ENCODE measurements around the gene NEDD8. TPM values are rescaled to one million over a fixed set of nuclear protein-coding genes. Genes with fewer than 3 reads are reported as not detected.
"Not testable (repeated sequence)": the region's sequence is repeated elsewhere in the genome, so short reads cannot be mapped to it uniquely, and the experiment has no call there.

Gene NEDD8
- total RNA-seq, 1 donor: 136 TPM

GRCh38 chr14:24224618-24225071 is 7.5 kb downstream of the NEDD8 start:
- no peak for TF ChIP-seq CTCF (IDR thresholded peaks at IDR 0.05; ENCODE audit: insufficient read depth, low read length)
- peak; percentile 76 for DNase-seq (ENCODE audit: low read depth)
- H3K4me3 ChIP-seq (ENCODE audit: low read depth, low read length): no peak overlapping the region

DNA sequence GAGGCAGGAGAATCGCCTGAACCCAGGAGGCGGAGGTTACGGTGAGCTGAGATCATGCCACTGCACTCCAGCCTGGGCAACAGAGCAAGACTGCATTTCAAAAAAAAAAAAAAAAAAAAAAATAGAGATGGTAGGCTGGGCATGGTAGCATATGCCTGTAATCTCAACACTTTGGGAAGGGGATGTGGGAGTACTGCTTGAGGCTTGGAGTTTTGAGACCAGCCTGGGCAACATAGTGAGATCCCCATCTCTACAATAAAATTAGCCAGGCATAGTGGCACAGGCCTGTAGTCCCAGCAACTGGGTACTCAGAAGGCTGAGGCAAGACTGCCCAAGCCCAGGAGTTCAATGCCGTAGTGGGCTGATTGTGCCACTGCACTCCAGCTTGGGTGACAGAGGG is 9.2 kb downstream of the NEDD8 start:
- DNase-seq (ENCODE audit: low read depth); H3K4me3 ChIP-seq (ENCODE audit: low read depth, low read length): not testable (repeated sequence)

- no peak for TF ChIP-seq CTCF (IDR thresholded peaks at IDR 0.05; ENCODE audit: insufficient read depth, low read length)
- H3K4me3 ChIP-seq (ENCODE audit: low read depth, low read length): no peak overlapping the region
- no peak for DNase-seq (ENCODE audit: low read depth)
Measured at GRCh38 chr14:24219521-24219920, 12.6 kb downstream of the NEDD8 start.

DNA sequence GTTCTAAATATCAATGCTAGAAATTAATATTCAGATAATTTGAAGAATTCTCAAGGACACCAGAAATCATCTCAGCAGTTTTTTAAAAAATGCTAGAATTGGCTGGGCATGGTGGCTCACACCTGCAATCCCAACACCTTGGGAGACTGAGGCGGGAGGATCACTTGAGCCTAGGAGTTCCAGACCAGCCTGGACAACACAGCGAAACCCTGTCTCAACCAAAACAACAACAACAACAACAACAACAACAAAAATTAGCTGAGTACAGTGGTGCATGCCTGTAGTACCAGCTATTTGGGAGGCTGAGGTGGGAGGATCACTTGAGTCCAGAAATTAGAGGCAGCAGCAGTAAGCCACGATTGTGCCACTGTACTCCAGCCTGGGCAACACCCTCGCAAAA is 13.1 kb downstream of the NEDD8 start:
- no peak overlapping the region for H3K4me3 ChIP-seq (ENCODE audit: low read depth, low read length)
- no peak for DNase-seq (ENCODE audit: low read depth)
- TF ChIP-seq CTCF (IDR thresholded peaks at IDR 0.05; ENCODE audit: insufficient read depth, low read length): no peak

- H3K4me3 ChIP-seq (ENCODE audit: low read depth, low read length); DNase-seq (ENCODE audit: low read depth): not testable (repeated sequence)
Measured at GRCh38 chr14:24216876-24217275, 15.3 kb downstream of the NEDD8 start.

- no peak for DNase-seq (ENCODE audit: low read depth)
- TF ChIP-seq CTCF (IDR thresholded peaks at IDR 0.05; ENCODE audit: insufficient read depth, low read length): no peak
- H3K4me3 ChIP-seq (ENCODE audit: low read depth, low read length): peak overlapping the region; percentile 88
Measured at GRCh38 chr14:24216345-24216699, 15.8 kb downstream of the NEDD8 start.

- TF ChIP-seq CTCF (IDR thresholded peaks at IDR 0.05; ENCODE audit: insufficient read depth, low read length): peak; percentile 15
- peak within 1 kb of the TSS; percentile 88 for H3K4me3 ChIP-seq (ENCODE audit: low read depth, low read length)
- peak; percentile 81 for DNase-seq (ENCODE audit: low read depth)
Measured at GRCh38 chr14:24215495-24216344, 16.4 kb downstream of the NEDD8 start, which contains the start of gene MDP1. MDP1 (minus strand) TSS chr14:24216066; CDS start chr14:24215955, 111 bp downstream.
